ENCODE results near the gene GPS2. TPM values are rescaled to one million over a fixed set of nuclear protein-coding genes. Genes with fewer than 3 reads are reported as not detected.

The GPS2 gene
- polyA plus RNA-seq, 1 donor (not counting 4 experiments of a cell fraction or from before 2014, with no cell fraction given), result 24.7 TPM

DNA sequence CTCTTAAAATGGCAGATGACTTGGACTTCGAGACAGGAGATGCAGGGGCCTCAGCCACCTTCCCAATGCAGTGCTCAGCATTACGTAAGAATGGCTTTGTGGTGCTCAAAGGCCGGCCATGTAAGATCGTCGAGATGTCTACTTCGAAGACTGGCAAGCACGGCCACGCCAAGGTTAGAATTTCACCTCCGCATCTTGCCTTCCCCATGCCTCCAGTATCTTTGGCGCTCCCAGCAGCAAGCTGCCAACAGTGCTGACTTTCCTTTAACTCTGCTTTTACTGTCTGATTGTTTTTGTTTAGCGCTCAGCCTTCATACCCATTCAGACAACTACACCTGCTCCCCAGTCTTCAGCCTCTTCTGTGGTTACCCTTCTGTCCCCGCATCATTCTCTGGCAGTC lies 5.5 kb downstream of the GPS2 start:
- Histone ChIP-seq H3K4me3 (ENCODE audit: control insufficient read depth in 2 of 3, extremely low read depth in 1 of 3, insufficient read depth in 2 of 3, low read depth in 1 of 3, low read length in 3 of 3) (peak overlapping the region; percentile 93 to 99 (median 95)), H3K4me1 (ENCODE audit: control insufficient read depth, extremely low read depth, insufficient read depth, low read length) (peaks cover 41% of the 10 kb centered on the region), H3K9ac (ENCODE audit: control insufficient read depth, extremely low read depth, insufficient read depth, low read length) (peak overlapping the region; percentile 100), H3K27ac (ENCODE audit: control insufficient read depth, insufficient read depth, low read length) (peak overlapping the region; percentile 99), H2AFZ (ENCODE audit: control insufficient read depth, low read length) (no peak overlapping the region), H3K27me3 (ENCODE audit: control insufficient read depth, extremely low read depth, insufficient read depth, low read length) (no peaks in the 10 kb centered on the region), H3K9me3 (ENCODE audit: control insufficient read depth, low read depth, low read length) (no peaks in the 10 kb centered on the region), H3K9me1 (ENCODE audit: control insufficient read depth, extremely low read depth, insufficient read depth, low read length) (peaks cover 8% of the 10 kb centered on the region), H3K79me2 (ENCODE audit: control insufficient read depth, insufficient read depth, low read length) (peaks cover 60% of the 10 kb centered on the region), H3K36me3 (ENCODE audit: control insufficient read depth in 2 of 2, extremely low read depth in 1 of 2, insufficient read depth in 2 of 2, low read length in 2 of 2) (peaks cover 34 to 50% of the 10 kb centered on the region in 2 experiments), H3K4me2 (ENCODE audit: control insufficient read depth, extremely low read depth, insufficient read depth, low read depth, low read length) (peak overlapping the region; percentile 80), H4K20me1 (ENCODE audit: control insufficient read depth, extremely low read depth, insufficient read depth, low read length) (peaks cover 50% of the 10 kb centered on the region)
- dilution Hi-C loops (cut with MboI; ENCODE audit: extremely low pct_ligation_motif_present, low sequenced_read_pairs), result no loop called here
- no peak for DNase-seq (ENCODE audit: low read depth, low spot score)
- TF ChIP-seq EZH2 (IDR thresholded peaks at IDR 0.05; ENCODE audit: low read length), result no peak
- TF ChIP-seq, protein P1, sequence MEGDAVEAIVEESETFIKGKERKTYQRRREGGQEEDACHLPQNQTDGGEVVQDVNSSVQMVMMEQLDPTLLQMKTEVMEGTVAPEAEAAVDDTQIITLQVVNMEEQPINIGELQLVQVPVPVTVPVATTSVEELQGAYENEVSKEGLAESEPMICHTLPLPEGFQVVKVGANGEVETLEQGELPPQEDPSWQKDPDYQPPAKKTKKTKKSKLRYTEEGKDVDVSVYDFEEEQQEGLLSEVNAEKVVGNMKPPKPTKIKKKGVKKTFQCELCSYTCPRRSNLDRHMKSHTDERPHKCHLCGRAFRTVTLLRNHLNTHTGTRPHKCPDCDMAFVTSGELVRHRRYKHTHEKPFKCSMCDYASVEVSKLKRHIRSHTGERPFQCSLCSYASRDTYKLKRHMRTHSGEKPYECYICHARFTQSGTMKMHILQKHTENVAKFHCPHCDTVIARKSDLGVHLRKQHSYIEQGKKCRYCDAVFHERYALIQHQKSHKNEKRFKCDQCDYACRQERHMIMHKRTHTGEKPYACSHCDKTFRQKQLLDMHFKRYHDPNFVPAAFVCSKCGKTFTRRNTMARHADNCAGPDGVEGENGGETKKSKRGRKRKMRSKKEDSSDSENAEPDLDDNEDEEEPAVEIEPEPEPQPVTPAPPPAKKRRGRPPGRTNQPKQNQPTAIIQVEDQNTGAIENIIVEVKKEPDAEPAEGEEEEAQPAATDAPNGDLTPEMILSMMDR (optimal IDR thresholded peaks at IDR 0.05 in 1 of 3, IDR thresholded peaks at IDR 0.05 in 1 of 3, conservative IDR thresholded peaks at IDR 0.05 in 1 of 3; ENCODE audit: extremely low read depth in 1 of 3, insufficient read depth in 2 of 3, low read length in 3 of 3), result no peak
- FAIRE-seq, result no peak

DNA sequence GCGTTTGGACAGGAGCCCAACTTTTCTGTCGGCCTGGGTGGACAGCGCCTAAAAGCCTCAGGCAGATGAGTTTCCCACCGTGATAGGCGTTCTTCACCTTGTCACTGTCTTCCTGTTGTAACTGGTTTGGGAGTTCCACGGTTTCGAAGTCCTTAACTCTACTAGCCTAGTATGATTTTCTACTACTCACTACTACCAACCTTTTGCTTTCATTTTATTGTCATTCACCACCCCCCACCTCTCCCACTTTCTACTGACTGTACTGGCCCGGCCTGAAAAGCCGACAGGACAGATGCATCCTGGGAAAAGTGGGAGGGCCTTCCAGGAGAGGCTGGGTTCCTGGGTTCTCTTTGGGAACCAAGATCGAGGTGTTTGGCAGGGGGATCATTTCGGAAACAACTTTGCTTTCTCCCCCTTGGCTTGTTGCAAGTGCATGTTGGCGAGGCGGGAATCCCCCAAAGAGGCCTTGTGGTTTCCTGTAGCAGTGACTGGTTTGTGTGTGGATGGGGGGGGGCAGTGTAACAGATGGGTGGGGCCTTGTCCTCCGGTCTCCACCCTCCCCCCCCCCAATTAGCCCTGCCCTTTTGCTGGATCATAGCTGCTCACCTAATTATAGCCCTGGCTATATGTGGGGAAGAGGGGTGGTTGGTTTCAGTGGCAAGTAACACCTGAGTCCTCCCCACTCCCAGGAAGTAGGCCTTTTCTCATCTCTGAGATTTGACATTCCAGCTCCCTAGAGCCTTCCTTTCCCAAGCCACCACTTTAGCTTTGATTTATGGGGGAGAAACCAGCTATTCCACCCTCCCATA lies 6.3 kb downstream of the GPS2 start:
- Histone ChIP-seq H3K79me2 (ENCODE audit: control insufficient read depth, insufficient read depth, low read length) (peaks cover 56% of the 10 kb centered on the region), H4K20me1 (ENCODE audit: control insufficient read depth, extremely low read depth, insufficient read depth, low read length) (peaks cover 47% of the 10 kb centered on the region), H3K27ac (ENCODE audit: control insufficient read depth, insufficient read depth, low read length) (peak overlapping the region; percentile 99), H3K9me1 (ENCODE audit: control insufficient read depth, extremely low read depth, insufficient read depth, low read length) (peaks cover 5% of the 10 kb centered on the region), H3K27me3 (ENCODE audit: control insufficient read depth, extremely low read depth, insufficient read depth, low read length) (no peaks in the 10 kb centered on the region), H3K9me3 (ENCODE audit: control insufficient read depth, low read depth, low read length) (no peaks in the 10 kb centered on the region), H3K4me3 (ENCODE audit: control insufficient read depth in 2 of 3, extremely low read depth in 1 of 3, insufficient read depth in 2 of 3, low read depth in 1 of 3, low read length in 3 of 3) (peak overlapping the region; percentile 93 to 99 (median 95)), H3K4me1 (ENCODE audit: control insufficient read depth, extremely low read depth, insufficient read depth, low read length) (peaks cover 34% of the 10 kb centered on the region), H2AFZ (ENCODE audit: control insufficient read depth, low read length) (no peak overlapping the region), H3K4me2 (ENCODE audit: control insufficient read depth, extremely low read depth, insufficient read depth, low read depth, low read length) (peak overlapping the region; percentile 80), H3K36me3 (ENCODE audit: control insufficient read depth in 2 of 2, extremely low read depth in 1 of 2, insufficient read depth in 2 of 2, low read length in 2 of 2) (peaks cover 33 to 46% of the 10 kb centered on the region in 2 experiments), H3K9ac (ENCODE audit: control insufficient read depth, extremely low read depth, insufficient read depth, low read length) (peak overlapping the region; percentile 100)
- DNase-seq (ENCODE audit: low read depth, low spot score) (no peak), FAIRE-seq (peak; percentile 41)
- dilution Hi-C loops (cut with MboI; ENCODE audit: extremely low pct_ligation_motif_present, low sequenced_read_pairs), result no loop called here
- TF ChIP-seq EZH2 (IDR thresholded peaks at IDR 0.05; ENCODE audit: low read length), result no peak
- TF ChIP-seq, protein P1 (optimal IDR thresholded peaks at IDR 0.05 in 1 of 3, IDR thresholded peaks at IDR 0.05 in 1 of 3, conservative IDR thresholded peaks at IDR 0.05 in 1 of 3; ENCODE audit: extremely low read depth in 1 of 3, insufficient read depth in 2 of 3, low read length in 3 of 3), result no peak

Data from keratinocyte (primary cell).